ENCODE measurements around the gene ACAP3. TPM values are rescaled to one million over a fixed set of nuclear protein-coding genes. Genes with fewer than 3 reads are reported as not detected.

Gene ACAP3
- total and polyA plus RNA-seq, 7 donors = 7.2 to 57.1 (median 23.5) TPM

- Histone ChIP-seq H3K4me1 (no peaks in the 10 kb centered on the region), H3K9me3 (no peaks in the 10 kb centered on the region), H3K4me3 (no peak overlapping the region), H3K27me3 (no peaks in the 10 kb centered on the region), H3K36me3 (peaks cover 22 to 68% (median 36%) of the 10 kb centered on the region in 4 donors), H3K27ac (no peak overlapping the region)
- intact Hi-C loops (cut with DNase I) = no loop called here
- no peak for DNase-seq
- TF ChIP-seq CTCF (IDR thresholded peaks at IDR 0.05) (no peak), POLR2AphosphoS5 (IDR thresholded peaks at IDR 0.05) (no peak), POLR2A (IDR thresholded peaks at IDR 0.05) (no peak), EP300 (IDR thresholded peaks at IDR 0.05) (no peak)
- 94 to 96% methylated on average over 26 of the region's 26 CpGs for WGBS, 2 donors
These were observed 52.7 kb downstream of the ACAP3 start for GRCh38 chr1:1255078-1255477.

- Histone ChIP-seq H3K4me3 (no peak overlapping the region), H3K9me3 (no peaks in the 10 kb centered on the region), H3K4me1 (no peaks in the 10 kb centered on the region), H3K27ac (no peak overlapping the region), H3K36me3 (peaks cover 20 to 63% (median 34%) of the 10 kb centered on the region in 4 donors), H3K27me3 (no peaks in the 10 kb centered on the region)
- no peak for TF ChIP-seq POLR2A (IDR thresholded peaks at IDR 0.05)
- no peak for TF ChIP-seq CTCF (IDR thresholded peaks at IDR 0.05)
- no peak for TF ChIP-seq POLR2AphosphoS5 (IDR thresholded peaks at IDR 0.05)
- TF ChIP-seq EP300 (IDR thresholded peaks at IDR 0.05) = no peak
- WGBS, 2 donors = 86 to 88% methylated on average over 21 of the region's 21 CpGs
- no peak for DNase-seq
- intact Hi-C loops (cut with DNase I) = no loop called here
These were observed 53.1 kb downstream of the ACAP3 start for GRCh38 chr1:1254667-1254998.

- intact Hi-C loops (cut with DNase I) = no loop called here
- H3K27ac ChIP-seq = no peak overlapping the region
- 96 to 97% methylated on average over 50 of the region's 50 CpGs for WGBS, 2 donors
- no peak for DNase-seq
- no peaks in the 10 kb centered on the region for H3K9me3 ChIP-seq
- H3K4me3 ChIP-seq = no peak overlapping the region
- no peaks in the 10 kb centered on the region for H3K27me3 ChIP-seq
- H3K36me3 ChIP-seq = peaks cover 15 to 58% (median 31%) of the 10 kb centered on the region in 4 donors
- no peaks in the 10 kb centered on the region for H3K4me1 ChIP-seq
- TF ChIP-seq EP300 (IDR thresholded peaks at IDR 0.05) (no peak), POLR2A (IDR thresholded peaks at IDR 0.05) (no peak), POLR2AphosphoS5 (IDR thresholded peaks at IDR 0.05) (no peak), CTCF (IDR thresholded peaks at IDR 0.05) (no peak)
These were observed 53.6 kb downstream of the ACAP3 start for GRCh38 chr1:1253972-1254666.

- no peaks in the 10 kb centered on the region for H3K4me1 ChIP-seq
- intact Hi-C loops (cut with DNase I) = no loop called here
- no peaks in the 10 kb centered on the region for H3K9me3 ChIP-seq
- no peak for DNase-seq
- no peak overlapping the region for H3K27ac ChIP-seq
- no peak overlapping the region for H3K4me3 ChIP-seq
- TF ChIP-seq POLR2A (IDR thresholded peaks at IDR 0.05) = no peak
- TF ChIP-seq EP300 (IDR thresholded peaks at IDR 0.05) = no peak
- no peak for TF ChIP-seq POLR2AphosphoS5 (IDR thresholded peaks at IDR 0.05)
- TF ChIP-seq CTCF (IDR thresholded peaks at IDR 0.05) = no peak
- H3K36me3 ChIP-seq = peaks cover 11 to 50% (median 28%) of the 10 kb centered on the region in 4 donors
- H3K27me3 ChIP-seq = peaks cover 0 to 3% (median 0%) of the 10 kb centered on the region in 3 donors
- 81 to 91% methylated on average over 12 of the region's 12 CpGs for WGBS, 2 donors
These were observed 54.4 kb downstream of the ACAP3 start for GRCh38 chr1:1253314-1253713.

Data from sigmoid colon (tissue), 7 donors.